HG03039 (cell line): ENCODE results near the gene DSCAM.

Experiments
- ATAC-seq: cut with Tn5 transposase; IDR thresholded peaks from one replicate; pipeline ENCODE4 v1.9.1; 2021; ENCODE audit warnings: mild to moderate bottlenecking, moderate library complexity; ENCODE audit not compliant: unreplicated experiment

Gene DSCAM

GRCh38 chr21:40671716-40672115 is 175.2 kb downstream of the DSCAM start:
- ATAC-seq: no peak

DNA sequence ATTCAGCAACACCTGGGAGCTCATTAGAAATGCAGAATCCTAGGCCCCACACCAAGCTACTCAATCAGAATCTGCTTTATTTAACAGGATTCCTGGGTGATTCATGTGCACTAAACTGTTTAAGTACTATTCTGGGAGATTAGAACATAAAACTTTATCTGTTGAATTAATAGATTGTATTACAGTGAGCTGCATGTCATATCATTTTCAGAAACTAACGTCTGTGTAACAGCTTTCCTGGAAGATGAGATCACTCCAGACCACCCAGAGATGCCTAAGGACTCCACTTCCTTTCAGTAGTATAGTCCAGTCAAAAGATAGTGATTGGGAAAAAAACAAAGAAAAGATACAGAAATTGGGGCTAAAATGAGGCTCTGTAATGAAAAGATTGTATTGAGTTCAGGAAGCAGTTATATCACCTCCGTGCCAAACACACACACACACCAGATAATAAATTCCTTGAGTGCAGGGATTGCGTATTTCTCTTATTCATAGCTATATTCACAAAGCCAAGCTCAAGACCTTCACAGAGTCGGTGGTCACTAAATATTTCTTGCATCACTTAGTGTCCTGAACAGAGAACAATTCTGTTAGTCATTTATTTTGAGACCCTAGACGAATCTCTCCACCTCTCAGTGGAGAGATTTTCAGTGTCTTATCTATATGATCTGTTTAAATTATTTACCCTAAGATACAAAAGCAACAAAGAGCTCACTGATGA is 178.2 kb downstream of the DSCAM start:
- ATAC-seq: no peak

DNA sequence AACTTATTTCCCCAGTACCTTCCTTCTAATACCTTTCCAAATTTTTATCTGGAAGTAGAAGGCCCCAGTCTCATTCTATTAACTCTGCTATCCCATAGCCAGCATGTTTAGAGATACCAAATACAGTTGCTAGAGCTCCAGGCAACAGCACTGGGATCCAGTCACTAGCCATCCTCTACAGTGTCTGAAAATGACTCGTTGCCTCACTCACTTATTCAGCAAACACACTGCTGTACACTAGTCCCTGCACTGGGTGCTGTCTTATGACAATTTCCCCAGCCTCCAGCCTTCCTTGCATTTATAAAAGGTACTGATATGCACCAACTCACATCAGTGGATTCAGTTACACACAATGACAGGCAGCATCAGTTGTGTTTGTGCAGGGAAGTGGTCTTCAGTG is 179.0 kb downstream of the DSCAM start:
- ATAC-seq: no peak

GRCh38 chr21:40662889-40663288 is 184.1 kb downstream of the DSCAM start:
- no peak for ATAC-seq

DNA sequence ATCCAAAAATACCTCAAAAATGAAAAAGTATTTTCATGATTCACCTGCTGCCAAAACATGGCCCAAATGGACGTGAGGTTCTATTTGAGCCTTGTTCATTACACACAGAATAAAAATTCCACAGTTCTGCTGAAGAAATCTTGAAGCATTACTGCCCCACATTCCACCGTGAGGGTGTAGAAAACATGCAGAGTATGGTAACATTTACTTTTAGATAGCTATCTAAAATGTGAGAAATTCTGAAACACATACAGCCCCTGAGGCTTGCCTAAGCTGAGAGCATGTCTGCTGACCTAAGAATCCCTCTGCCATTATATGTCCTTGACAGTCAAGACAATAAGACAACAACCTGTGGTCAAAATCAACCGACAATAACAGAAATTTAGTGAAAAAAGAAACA is 186.5 kb downstream of the DSCAM start:
- no peak for ATAC-seq

GRCh38 chr21:40658311-40658710 is 188.6 kb downstream of the DSCAM start:
- no peak for ATAC-seq

GRCh38 chr21:40652436-40652835 is 194.5 kb downstream of the DSCAM start:
- no peak for ATAC-seq

DNA sequence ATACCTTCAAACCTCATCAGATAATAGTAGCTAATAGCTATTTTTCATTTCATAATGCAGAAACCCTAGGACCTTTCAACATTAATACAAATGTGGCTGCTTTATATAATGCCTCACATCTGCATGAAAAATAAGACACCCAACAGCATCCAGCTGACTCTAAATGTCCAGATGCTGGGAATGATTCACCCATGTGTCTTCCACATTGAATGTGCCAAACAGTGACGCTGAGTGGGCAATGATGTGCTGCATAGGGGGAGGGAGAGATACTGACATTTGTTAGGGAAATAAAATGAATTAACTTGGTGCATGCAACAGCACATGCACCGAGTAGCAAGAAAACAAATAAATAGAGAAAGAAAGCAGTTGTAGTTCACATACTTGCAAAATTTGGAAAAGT is 199.3 kb downstream of the DSCAM start:
- ATAC-seq: no peak

- ATAC-seq: no peak
Measured at GRCh38 chr21:40646651-40647050, 200.3 kb downstream of the DSCAM start.

DNA sequence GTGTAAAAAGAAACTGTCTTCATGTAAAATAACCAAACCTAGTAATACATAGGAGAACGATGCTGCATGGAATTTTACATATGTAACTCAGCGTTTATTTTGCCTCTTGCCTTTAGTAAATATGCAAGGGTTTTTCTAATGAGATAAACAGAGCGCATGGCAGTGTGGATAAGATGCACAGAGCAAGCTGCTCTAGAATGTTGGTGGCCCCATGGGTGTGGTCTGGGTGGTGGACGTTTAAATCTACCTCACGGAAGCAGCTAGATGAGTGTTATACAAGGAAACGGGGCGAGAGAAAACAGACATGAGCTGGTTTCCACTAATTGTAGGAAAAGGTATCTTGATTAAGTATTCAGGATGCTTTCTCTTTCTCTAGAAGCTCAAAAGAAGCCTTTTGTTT is 205.9 kb downstream of the DSCAM start:
- no peak for ATAC-seq

DNA sequence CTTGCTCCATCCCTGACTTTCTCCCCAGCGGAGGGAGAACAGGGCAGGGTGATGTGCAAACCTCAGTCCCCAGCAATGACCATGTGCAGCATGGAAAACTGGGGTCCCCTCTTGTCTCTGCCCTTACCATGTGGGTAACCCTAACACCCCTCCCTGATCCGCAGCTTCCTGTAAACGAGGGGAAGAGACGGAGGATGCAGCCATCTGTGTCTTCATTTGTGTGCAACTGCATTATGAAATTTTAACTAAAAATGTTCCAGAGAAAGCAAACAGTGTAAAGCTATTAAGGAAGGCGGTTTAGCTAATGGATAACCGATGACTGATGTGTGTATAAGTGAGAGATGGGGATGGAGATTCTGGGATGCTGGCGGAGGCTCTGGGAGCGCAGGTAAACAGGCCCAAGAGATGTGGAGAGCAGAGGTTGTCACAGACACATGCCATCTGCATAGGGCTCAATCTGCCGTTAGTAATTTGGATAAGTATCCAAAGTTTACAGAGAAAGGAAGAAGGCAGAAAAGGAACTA is 206.6 kb downstream of the DSCAM start:
- ATAC-seq: no peak

DNA sequence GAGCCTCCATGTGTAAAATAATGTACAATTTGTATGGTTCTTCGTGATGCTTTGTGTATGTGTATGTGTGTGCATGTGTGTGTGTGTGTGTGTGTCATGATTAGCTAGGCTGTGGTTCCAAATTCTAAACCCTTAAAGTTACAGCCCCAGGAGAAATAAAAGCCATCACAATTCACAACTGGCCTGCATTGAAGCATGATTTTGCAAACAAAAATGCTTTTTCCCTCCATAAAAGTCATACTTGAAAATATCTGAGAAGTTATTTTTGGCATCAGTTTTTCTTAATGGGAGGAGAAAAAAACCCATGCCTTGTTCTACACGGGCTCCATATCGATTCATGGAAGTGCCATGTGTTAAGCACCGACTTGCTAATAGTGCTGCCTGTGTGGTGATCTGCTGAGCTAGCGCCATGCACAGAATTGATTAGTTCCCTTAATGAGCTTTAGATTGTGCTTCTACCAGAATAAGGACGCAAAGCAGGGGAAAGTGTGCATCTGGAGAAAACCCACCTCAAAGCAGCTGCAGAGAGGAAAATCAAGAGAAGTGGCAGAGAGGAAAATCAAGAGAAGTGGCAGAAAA is 207.3 kb downstream of the DSCAM start:
- no peak for ATAC-seq

GRCh38 chr21:40638466-40639251 is 208.3 kb downstream of the DSCAM start:
- no peak for ATAC-seq

DNA sequence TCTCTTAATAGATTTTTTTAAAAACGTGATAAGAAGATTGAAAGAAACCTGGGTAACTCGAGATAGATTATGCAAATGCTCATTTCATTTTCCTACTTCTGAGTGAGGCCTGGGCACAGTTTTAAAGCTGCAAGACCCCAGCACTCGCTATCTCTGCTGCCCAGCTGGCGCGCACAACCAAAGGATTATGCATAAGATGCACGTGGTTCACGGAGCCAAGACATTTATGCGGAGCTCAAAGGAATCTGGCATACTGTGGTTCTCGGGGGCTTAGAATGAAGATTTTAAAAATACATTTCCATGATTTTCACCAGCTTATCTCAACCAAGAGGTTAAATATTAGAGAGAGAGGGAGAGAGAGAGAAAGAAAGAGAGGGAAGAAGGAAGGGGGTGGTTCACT is 210.9 kb downstream of the DSCAM start:
- ATAC-seq: no peak

DNA sequence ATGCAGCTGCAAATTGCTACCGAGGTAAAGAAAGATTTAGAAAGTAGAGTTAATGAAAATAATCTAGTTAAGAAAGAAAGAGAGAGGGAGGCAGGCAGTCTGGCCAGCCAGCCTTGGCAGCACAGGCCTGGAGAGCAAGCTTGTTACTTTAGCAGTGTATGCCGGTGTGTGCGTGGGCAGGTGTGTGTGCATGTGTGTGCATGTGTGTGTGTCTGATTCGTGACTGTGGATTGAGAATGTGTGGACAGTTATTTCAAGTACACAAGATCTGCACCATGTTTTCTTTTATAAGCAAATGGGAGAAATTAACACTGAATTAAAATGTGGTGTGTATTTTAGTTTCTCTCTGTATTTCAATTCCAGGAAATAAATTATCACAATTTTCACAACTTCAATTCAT is 211.6 kb downstream of the DSCAM start:
- ATAC-seq: no peak

DNA sequence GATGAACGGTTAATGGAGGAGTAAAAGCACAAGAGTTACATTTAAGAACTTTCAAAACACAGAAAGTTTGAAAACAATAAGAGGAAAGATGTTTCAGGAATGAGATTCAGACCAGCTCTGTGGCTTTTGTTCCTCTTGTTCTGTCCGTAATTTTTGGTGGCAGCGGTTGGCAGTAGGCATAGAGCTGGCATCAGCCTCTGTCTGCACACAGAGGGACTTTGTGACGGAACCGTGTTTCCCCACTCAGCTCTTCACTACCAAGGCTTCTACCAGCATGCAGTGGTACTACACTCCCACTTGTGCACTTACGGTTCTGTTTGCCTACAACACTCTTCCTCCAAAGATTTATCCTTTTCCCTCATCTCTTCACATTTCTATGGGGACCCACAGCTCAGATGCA is 212.8 kb downstream of the DSCAM start:
- no peak for ATAC-seq

DNA sequence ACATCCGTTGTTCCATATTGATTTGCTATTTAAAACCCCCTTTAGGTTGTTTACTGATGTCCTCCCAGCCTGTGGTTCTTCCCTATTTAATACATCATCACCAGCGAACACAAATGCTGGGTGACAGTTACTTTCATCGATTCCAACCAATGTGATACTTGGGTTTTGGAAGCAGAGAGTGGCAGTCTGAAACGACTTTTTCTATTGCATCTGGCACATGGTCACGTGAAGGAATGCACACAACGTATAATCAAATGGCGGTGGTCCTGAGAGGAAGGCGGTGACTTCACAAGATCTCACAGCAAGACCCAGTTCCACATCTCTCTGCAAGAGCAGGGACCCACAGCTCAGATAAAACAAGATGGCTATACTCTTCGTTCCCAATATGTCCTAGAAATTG is 213.9 kb downstream of the DSCAM start:
- no peak for ATAC-seq

DNA sequence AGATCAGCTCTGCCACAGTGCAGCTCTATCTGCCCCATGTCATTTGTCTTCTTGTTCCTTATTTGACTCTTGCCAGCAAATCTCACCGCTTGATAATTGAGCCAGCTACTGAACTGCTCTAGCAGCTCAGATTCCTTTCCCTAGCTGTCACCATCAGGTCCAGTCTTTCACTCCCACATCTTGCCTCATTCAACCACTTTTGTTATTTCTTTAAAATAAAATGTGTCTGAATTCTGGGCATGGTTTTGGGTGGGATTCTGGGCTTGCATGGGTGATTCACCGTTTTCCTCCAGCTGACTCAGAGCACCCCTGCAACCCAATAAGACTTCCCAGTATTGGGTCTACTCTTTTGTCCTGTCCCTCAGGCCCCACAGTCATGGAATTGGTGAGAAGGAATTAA is 215.7 kb downstream of the DSCAM start:
- ATAC-seq: no peak

DNA sequence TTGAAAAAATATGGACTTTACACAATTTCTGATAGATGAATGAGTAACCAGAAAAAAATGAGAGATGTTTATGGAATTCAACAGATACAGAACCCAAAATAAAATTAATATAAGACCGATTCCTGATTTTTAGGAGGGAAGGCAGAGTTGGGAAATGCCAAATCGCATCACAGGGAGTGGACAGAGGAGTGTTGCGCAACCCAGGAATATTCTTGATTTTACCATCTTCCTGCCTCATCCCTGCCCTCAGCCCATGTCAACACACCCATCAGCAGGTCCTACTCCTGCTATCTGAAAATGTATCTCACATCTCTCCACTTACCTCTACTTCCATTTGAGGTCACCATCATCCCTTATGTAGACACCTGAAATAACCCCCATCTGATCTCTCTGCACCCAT is 221.0 kb downstream of the DSCAM start:
- ATAC-seq: no peak

DNA sequence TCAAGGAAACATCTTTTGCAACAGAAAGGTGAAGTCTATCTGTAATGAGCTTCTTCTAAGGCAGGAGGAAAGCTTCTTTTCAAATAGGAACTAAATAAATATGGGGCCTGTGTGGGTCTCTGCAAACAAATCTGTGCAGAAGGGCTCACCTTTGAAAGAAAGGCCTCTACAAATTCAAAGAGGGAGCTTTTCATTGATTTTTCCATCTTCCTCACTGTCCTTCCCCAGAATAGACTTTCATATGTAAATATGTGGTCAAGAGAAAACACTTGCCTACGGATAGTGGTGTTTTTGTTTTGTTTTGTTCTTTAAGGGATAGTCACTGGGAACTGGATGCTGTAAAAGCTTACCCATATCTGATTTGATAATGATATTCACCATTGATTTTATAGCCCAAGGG is 223.4 kb downstream of the DSCAM start:
- no peak for ATAC-seq

DNA sequence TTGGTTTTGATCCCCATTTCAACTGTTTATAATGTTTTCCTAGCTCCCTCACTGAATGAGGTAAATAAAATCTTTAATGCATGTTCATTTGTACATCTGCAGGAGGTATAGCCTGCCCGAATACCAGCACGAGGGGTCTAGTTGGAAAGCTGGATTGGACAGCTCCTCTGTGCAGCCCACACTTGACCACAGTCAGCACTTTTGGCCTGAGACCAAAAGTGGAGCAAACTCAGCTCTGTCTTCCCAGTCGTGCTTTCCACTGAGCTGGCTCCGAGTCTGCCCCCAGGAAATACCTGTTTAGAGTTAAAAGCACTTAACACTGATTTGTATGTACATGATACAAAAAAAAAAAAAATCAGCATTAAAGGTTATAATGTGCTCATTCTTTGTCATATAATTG is 224.4 kb downstream of the DSCAM start:
- ATAC-seq: no peak
